Measurements from ENCODE around the gene ARHGAP15.

Gene ARHGAP15

DNA sequence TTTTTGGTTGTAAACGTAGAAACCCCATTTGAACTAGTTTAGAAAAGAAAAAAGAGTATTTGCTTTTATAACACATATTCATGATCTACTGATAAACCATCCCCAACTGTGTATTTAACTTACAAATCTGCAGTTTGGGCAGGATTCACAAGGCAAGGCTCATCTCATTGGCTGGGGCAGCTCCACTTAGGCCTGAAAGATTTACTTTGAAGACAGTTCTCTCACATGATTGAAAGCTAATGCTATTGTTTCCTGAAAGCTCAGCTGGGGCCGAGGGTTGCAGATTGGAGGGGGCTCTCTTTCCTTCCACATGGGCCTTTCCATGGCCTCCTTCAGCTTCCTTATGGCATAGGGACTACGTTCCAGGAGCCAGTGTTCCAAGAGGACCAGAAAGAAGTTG is 47.4 kb downstream of the ARHGAP15 start:
- DNase-seq, result no peak

DNA sequence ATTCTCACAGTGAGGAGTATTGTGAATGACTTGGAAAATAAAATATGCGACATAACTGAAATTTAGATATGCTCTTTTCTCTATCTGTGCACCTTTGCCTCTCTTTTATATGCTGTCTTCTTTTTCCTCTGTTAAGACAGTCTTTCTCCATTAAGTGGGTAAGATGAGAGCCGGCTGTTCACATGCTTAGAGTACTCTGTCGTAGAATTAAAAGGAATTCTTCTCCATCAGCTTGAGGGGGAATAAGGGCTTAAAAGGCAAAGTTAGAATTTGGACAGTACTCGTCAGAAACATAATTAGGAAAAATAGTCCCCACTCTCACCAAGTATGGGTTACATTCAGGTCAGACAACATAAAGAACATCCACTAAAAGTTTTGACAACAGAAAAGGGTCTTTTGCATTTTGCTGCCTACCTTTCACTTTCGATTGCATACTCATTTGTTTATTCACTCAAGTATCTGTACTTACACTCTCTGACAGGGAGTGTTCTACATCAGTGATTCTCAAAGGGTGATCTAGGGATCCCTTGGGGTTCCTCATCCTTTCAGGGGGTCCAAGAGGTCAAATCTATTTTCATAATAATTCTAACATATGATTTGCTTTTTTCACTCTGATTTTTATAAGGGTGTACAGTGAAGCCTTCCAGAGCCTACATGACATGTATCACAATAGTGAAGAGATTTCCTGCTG is 48.0 kb downstream of the ARHGAP15 start:
- no peak for DNase-seq

DNA sequence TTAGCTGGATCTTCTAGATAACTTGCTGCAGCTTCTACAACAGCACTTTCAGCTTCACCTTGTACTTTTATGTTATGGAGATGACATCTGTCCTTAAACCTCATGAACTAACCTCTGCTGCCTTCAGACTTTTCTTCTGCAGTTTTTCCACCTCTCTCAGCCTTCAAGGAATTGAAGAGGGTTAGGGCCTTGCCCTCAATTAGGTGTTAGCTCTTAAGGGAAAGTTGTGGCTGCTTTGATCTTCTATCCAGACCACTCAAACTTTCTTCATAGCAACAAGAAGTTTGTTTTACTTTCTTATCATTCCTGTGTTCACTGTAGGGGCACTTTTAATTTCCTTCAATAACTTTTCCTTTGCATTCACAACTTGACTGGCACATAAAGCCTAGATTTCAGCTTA is 52.3 kb downstream of the ARHGAP15 start:
- no peak for DNase-seq

DNA sequence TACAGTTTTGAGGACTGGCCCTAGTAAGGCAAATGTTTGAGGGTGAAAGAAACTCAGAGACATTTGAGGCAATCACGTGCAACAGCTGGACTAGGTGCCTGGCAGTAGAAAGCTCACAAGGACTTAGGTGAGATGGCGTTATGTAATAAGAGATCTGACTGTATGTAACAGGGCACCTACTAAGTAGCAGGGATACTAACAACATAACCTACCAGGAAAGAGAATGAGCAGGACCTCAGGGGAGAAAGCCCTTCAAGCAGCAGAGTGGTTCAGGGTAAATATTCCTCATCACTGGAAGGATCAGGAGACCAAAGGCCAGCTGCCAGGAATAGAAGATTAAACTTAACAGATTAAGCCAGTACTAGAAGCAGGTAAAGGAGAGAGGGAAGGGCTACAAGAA is 53.4 kb downstream of the ARHGAP15 start:
- no peak for DNase-seq

DNA sequence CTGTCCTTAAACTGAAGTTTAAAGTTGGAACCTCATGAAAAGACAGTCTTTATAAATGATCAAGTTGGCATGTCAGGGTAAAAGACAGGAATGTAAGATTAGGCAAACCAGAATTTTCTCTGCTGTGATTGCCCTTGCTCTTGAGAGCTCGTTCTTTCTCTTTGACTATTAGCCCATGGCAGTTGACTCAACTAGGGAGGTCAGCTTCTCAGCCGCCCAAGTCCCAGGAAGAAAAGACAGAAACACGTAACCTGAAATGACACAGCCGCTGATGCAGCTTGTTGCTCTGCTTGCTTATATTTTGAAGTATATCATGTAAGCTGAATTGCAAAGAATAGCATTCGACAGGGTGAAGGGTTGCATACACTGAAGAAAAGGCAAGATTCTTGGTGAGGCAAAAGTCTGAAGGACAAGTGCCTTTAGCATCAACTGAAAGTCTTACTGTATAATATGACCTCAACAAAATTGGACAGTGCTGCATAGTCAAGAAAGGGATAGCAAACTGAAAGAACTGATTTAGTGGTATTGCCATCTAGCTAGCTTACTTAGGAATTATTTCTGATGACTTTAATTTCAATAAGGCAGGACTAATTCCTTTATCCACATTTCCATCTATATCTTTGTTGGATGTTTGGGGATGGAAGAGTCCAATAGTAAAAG is 54.7 kb downstream of the ARHGAP15 start:
- no peak for DNase-seq

DNA sequence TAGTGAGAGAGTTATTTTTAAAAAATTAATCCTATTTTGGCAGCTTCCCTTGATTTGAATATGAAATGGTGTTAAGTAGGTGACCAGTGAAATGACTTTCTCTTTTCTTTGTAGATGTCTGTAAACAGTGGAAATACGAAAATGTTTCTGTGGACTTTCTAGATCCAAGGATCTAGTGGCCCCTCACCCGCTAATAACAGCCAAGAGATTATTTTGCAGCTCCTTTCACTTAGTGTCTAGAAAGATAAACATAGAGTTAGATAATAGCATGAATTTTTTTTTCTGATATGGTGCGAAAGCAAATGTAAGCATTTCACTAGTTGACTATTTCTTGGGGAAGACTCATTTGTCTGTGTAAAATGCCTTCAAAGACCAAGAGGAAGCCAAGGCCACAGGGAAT is 57.7 kb downstream of the ARHGAP15 start:
- no peak for DNase-seq

DNA sequence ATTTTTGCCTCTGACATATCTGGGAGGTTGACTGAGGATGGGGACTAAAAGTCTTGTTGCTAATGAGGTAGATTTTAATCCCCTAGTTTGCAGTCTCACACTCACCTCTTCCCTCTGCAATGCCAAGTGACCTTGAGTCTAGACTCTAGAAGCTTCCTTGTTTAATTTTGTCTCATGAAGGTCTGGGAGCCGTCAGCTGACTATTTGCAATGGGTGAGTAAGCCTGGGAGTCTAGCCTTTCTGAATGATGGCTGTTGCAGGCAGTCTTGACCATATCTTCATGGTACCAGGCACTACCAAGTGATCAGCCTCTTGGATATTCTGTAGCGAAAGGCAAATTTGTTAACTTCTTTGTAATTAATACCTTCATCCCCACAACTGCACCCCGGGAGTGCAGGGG is 61.2 kb downstream of the ARHGAP15 start:
- DNase-seq, result no peak

GRCh38 chr2:143192106-143192505 is 62.9 kb downstream of the ARHGAP15 start:
- DNase-seq, result no peak

DNA sequence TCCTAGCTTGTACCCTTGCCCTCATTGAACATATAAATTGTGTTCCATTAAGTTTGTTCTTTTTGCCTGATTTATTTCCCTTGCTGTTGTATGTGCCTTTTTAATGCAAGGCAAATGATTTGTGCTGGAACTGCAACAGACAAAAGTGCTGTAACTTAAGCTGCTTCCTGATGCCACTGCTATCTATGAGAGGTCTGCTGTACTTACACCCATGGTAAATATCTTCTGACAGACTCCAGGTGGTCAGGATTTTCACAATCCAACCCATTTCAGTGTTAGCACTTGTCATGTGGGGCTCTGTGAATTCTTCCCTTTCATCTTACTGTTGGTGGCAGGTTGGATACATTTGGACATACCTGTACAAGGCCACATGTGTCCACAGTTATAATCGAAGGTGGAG is 63.5 kb downstream of the ARHGAP15 start:
- DNase-seq, result no peak

DNA sequence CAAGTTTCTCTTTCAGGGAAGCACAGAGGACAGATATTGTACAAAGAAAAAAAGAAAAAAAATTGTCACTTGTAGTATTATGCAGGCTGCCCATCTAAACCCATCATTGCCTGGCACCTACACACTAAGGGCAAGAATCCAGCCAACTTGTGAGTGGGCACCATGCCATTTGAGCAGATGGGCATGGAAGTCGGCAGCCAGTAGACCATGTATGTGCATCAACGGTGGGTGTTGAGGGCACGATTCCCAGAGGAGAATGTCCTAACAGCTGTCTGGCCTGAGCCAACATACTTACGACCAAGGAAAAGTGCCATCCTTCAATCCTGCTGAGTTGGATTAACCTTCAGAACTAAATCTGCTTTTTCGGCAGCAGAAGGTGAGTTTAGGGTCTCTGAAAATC is 63.9 kb downstream of the ARHGAP15 start:
- DNase-seq, result no peak

DNA sequence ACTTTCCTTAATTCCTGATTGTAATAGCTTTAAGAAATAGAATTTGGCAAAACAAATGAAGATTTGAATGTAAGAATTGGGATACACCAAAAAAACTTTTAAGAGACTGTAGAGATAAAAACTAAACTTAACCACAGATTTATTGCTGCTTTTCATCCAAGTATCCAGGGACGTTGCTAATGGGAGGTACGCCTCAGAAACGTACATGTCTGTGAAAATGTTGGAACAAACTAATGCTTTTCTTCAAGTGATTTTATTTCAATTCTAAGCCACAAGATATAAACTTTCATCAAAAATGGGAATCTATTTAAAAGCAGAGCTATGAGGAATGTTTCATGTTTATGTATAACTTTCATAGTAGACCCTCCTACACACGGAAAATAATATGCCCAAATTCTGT is 66.3 kb downstream of the ARHGAP15 start:
- no peak for DNase-seq

DNA sequence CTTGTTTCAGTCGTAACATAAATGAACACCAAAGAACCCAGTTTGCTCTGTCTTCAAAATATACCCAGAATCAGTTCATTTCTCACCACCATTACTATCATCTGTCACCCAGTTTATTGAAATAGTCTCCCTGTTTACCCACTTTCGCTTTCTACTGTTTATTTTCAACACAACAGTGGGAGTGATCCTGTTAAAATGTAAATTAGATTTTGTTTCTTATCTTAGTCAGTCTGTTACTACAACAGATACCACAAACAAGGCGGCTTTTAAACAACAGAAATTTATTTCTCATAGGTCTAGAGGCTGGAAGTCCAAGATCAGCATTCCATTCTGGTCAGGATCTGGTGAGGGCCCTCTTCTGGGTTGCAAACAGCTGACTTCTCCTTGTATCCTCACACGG is 74.8 kb downstream of the ARHGAP15 start:
- no peak for DNase-seq

- no peak for DNase-seq
Observed at GRCh38 chr2:143205106-143205764, 76.0 kb downstream of the ARHGAP15 start.

DNA sequence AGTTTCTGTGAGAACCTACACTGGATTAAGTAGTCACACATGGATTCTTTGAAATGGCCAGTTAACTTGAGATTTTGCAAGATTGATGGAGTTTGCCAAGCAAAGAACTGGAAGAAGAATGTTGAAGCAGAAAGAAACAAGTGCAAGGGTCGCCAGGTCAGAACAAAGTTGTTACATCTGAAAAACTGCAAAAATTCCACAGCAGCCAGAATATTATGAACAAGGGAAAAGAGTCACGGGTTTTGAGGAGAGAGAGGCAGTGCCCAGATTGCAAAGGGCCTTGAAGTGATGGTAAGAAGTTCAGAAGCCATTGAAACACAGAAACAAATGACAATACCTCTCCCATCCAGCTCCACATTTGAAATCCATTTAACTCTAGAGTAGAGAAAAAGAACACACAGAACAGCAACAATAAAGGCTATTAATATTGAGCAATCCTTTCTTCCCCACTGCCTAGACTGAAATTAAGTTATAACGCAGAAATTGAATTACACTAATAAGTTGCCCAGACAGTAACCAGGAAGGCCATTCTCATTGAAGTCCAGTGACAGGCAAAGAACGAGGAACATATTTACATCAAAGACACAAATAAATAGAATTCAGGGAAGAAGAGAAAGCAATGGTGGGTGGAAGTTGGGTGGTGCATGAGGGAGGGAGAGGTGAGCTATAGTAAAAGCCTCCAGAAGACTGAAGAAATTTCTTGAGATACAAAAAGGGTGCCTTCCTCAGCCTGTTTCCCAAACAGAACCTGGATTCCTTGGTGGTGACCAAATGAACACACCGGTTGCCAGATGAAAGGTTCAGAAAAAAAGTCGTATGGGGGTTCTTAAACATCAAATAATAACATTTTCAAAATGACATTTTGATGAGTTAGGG is 80.6 kb downstream of the ARHGAP15 start:
- DNase-seq, result no peak

- no peak for DNase-seq
Observed at GRCh38 chr2:143210446-143210819, 81.2 kb downstream of the ARHGAP15 start.

GRCh38 chr2:143217512-143218115 is 88.4 kb downstream of the ARHGAP15 start:
- DNase-seq, result no peak

DNA sequence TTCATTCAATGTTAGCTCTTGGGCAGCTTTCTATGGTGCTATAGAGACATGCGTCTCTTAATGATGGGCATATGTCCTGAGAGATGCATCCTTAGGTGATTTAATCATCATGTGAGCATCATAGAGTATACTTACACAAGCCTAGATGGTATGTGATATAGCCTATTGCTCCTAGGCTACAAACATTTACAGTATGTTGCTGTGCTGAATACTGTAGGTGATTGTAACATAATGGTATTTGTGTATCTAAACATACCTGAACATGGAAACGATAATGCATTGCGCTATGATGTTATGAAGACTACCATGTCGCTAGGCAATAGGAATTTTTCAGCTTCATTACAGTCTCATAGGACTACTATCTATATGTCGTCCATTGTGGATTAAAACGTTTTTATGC is 89.4 kb downstream of the ARHGAP15 start:
- no peak for DNase-seq

- no peak for DNase-seq
Observed at GRCh38 chr2:143219266-143219665, 90.0 kb downstream of the ARHGAP15 start.

DNA sequence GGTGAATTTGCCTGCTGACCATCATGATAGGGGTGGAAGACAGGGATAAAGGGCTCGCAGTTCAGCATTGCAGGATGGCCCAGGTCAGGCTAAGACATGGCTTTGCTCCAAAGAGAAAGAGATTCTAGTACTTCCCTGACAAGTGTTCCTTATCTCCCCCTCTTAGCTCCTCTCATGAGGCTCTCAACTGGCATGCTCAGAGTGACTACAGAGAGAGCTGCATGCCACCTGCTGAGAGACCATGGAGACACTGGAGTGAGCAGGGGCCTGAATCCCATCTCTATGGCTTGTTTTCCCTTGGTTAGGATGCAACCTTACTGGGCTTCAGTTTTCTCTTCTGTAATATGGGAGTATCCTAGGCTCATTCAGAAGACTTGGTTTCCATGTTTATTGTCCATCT is 94.3 kb downstream of the ARHGAP15 start:
- DNase-seq, result no peak

- DNase-seq, result no peak
Observed at GRCh38 chr2:143225931-143226330, 96.7 kb downstream of the ARHGAP15 start.

- no peak for DNase-seq
Observed at GRCh38 chr2:143226714-143227541, 97.7 kb downstream of the ARHGAP15 start.

GRCh38 chr2:143229411-143229810 is 100.2 kb downstream of the ARHGAP15 start:
- no peak for DNase-seq
